ENCODE data around the gene COMMD10. TPM values are rescaled to one million over a fixed set of nuclear protein-coding genes. Genes with fewer than 3 reads are reported as not detected.

Gene COMMD10
- polyA plus RNA-seq (2013, experiment 1 of 2): 41.0 TPM
- 41.8 TPM for polyA plus RNA-seq (2013, experiment 2 of 2)

DNA sequence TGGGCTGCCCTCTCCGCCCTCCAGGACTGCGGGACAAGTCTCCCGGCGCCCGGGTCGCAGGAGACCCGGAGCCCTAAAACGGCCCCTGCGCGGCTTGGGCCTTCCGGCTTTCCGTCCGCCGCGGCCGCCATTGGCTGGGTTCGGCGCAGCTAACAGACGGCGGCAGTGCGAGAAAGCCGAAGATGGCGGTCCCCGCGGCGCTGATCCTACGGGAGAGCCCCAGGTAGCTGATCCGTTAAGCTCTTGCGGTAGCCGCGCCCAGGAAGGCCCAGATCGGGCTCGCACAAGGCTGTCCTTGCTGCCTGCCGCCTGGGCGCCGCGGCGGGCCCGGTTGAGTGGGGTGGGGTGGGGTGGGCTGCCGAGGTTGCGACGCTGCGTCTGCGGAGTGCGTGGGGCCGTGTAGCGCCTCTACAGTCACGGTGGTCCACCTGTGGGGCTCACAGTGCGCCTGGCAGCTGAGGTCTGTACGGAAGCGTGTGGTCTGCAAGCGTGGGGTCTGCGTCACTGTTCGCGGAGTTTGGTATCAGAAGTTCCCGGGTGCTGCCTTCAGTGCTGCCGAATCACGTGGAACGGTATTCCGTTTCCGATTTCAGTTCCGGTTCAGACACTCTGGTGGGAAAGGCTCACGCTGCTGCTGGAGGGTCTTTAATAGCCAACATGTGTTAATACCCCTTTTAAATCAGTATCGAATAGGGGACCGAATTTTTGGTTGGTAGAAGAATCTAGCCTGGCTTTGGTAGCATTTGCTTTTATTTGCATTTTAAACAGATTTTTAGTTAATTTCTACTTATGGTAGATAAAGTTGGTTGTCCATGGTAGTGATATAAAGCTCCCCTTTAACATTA lies at the start of gene COMMD10:
TSS of gene COMMD10 (plus strand) at position 155 of the 845 bp plus-strand sequence.
- Histone ChIP-seq H3K9me3 (ENCODE audit: control insufficient read depth, low read length) (no peaks in the 10 kb centered on the region), H3K4me3 (ENCODE audit: extremely low read depth, insufficient read depth, low read length, poor library complexity, severe bottlenecking) (peak within 1 kb of the TSS; percentile 59), H3K4me1 (ENCODE audit: control insufficient read depth, insufficient read depth, low read length, poor library complexity, severe bottlenecking) (no peaks in the 10 kb centered on the region), H3K36me3 (ENCODE audit: control insufficient read depth, insufficient read depth, low read length) (peaks cover 6% of the 10 kb centered on the region), H3K27ac (ENCODE audit: low read depth, low read length, severe bottlenecking) (peak within 1 kb of the TSS; percentile 74)
- WGBS, 2 experiments (ENCODE audit: insufficient coverage in 2 of 2): 0% methylated on average over 49 of the region's 65 CpGs

DNA sequence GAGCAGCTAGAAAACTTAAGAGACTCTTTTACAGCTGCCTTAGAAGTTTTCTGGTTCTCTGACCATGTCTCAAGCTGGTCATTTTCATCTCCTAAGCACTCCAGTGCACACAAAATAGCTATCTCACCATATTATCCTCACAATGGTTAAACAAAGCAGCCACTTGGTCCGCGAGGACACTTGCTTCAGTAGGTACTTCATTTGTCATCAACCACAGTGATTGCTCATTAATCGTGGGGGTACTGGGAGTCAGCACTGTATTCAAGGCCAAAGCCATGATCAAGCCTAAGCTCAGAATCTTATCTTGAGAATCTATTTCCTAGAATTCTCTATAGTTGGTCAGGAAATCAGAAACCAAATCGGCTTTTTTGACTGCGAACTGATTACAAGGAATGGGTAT lies 49.7 kb upstream of the COMMD10 start:
- no peaks in the 10 kb centered on the region for H3K9me3 ChIP-seq (ENCODE audit: control insufficient read depth, low read length)
- WGBS, 2 experiments (ENCODE audit: insufficient coverage in 2 of 2): 83 to 95% methylated on average over 5 of the region's 5 CpGs
- H3K4me1 ChIP-seq (ENCODE audit: control insufficient read depth, insufficient read depth, low read length, poor library complexity, severe bottlenecking): no peaks in the 10 kb centered on the region
- H3K4me3 ChIP-seq (ENCODE audit: extremely low read depth, insufficient read depth, low read length, poor library complexity, severe bottlenecking): no peak overlapping the region
- no peak overlapping the region for H3K27ac ChIP-seq (ENCODE audit: low read depth, low read length, severe bottlenecking)
- no peaks in the 10 kb centered on the region for H3K36me3 ChIP-seq (ENCODE audit: control insufficient read depth, insufficient read depth, low read length)

DNA sequence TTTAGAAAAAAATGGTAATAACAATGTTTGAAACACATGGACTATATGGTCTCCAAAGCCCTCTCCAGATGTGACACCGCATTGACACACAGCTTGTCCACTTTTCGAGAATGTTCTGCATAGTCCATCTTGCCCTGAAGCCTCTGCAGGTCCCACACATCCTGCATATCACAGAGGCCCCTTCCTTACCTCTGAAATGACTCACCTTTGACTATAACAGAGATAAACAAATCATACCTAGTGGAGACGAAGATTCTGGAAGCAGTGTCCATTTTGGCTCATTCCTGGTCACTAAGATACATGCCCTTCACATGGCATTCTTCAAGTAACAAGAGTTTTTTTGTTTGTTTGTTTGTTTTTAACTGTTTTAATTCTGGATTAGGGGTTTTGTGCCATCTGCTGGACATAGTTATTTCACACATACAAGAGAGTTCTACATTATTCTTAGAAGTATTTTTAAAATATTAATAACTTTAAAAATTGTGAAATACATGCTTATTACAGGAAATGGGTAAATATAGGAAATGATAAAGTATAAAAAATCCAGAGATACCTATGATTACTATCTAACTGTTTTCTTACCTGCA lies 47.5 kb upstream of the COMMD10 start:
- no peaks in the 10 kb centered on the region for H3K36me3 ChIP-seq (ENCODE audit: control insufficient read depth, insufficient read depth, low read length)
- H3K4me1 ChIP-seq (ENCODE audit: control insufficient read depth, insufficient read depth, low read length, poor library complexity, severe bottlenecking): no peaks in the 10 kb centered on the region
- no peak overlapping the region for H3K4me3 ChIP-seq (ENCODE audit: extremely low read depth, insufficient read depth, low read length, poor library complexity, severe bottlenecking)
- no peaks in the 10 kb centered on the region for H3K9me3 ChIP-seq (ENCODE audit: control insufficient read depth, low read length)
- 83 to 96% methylated on average over 1 to 2 of the region's 3 CpGs for WGBS, 2 experiments (ENCODE audit: insufficient coverage in 2 of 2)
- H3K27ac ChIP-seq (ENCODE audit: low read depth, low read length, severe bottlenecking): no peak overlapping the region

DNA sequence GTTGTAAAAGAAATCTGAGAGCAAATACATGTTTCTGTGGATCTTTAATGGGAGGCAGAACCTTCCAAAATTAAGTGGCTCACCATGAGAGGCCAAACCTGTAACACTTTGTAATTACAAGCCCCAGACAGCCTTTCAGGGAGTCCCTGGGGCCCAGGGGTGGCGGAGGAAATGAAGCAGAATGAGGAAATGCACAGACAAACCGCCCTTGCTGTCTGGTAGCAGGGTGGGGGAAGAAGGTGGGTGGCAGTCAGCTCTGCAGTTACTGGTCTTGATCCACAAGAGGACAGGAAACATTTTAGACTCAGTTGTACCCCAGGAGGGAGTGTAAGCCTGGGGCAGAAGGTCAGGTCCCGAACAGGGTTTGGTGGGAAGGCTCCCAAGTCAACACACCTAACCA lies 46.0 kb upstream of the COMMD10 start:
- no peaks in the 10 kb centered on the region for H3K36me3 ChIP-seq (ENCODE audit: control insufficient read depth, insufficient read depth, low read length)
- H3K4me3 ChIP-seq (ENCODE audit: extremely low read depth, insufficient read depth, low read length, poor library complexity, severe bottlenecking): no peak overlapping the region
- WGBS, 2 experiments (ENCODE audit: insufficient coverage in 2 of 2): 57 to 92% methylated on average over 1 to 3 of the region's 3 CpGs
- no peaks in the 10 kb centered on the region for H3K4me1 ChIP-seq (ENCODE audit: control insufficient read depth, insufficient read depth, low read length, poor library complexity, severe bottlenecking)
- H3K9me3 ChIP-seq (ENCODE audit: control insufficient read depth, low read length): no peaks in the 10 kb centered on the region
- no peak overlapping the region for H3K27ac ChIP-seq (ENCODE audit: low read depth, low read length, severe bottlenecking)

DNA sequence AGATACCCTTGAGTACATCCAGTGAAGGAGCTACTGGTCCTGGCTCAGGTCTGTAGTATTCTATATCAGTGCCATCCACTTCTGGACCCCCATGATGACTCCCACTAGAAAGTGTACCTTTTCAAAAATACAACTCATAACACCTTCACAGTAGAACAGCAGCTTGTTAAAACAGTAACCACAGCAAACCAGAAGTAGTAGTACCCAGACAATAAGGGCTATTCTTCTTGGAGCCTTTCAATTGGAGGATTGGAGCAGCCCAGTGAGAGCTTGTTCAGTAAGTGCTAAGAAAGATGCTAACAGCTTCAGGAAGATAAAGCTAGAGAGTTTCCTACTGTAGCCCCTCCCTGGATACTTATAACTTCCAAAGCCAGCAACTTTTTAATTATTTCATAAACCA lies 42.5 kb upstream of the COMMD10 start:
- H3K27ac ChIP-seq (ENCODE audit: low read depth, low read length, severe bottlenecking): no peak overlapping the region
- no peak overlapping the region for H3K4me3 ChIP-seq (ENCODE audit: extremely low read depth, insufficient read depth, low read length, poor library complexity, severe bottlenecking)
- H3K9me3 ChIP-seq (ENCODE audit: control insufficient read depth, low read length): no peaks in the 10 kb centered on the region
- H3K4me1 ChIP-seq (ENCODE audit: control insufficient read depth, insufficient read depth, low read length, poor library complexity, severe bottlenecking): no peaks in the 10 kb centered on the region
- H3K36me3 ChIP-seq (ENCODE audit: control insufficient read depth, insufficient read depth, low read length): no peaks in the 10 kb centered on the region

DNA sequence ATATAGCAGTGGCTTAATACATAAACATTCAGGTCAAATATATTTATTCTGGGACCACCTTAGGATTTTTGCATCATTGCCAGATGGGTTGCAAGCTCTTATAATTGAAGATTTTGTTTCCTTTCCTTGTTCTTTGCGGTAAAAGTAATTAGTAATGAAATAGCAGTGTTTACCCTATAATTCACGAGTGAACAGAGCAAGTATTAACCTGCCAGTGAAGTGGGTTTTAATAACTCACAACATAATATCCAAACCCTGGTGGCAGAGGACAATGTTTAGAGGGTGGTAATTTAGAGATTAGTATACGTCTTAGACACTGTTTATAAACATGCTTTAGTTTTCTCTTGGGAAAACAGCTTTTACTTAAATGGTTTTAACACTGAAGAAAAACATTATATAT lies 40.8 kb upstream of the COMMD10 start:
- no peak overlapping the region for H3K4me3 ChIP-seq (ENCODE audit: extremely low read depth, insufficient read depth, low read length, poor library complexity, severe bottlenecking)
- H3K9me3 ChIP-seq (ENCODE audit: control insufficient read depth, low read length): no peaks in the 10 kb centered on the region
- H3K36me3 ChIP-seq (ENCODE audit: control insufficient read depth, insufficient read depth, low read length): no peaks in the 10 kb centered on the region
- no peak overlapping the region for H3K27ac ChIP-seq (ENCODE audit: low read depth, low read length, severe bottlenecking)
- 100% methylated on average over 1 of the region's 3 CpGs; no CpG with 5 or more reads in 1 of the 2 experiments for WGBS, 2 experiments (ENCODE audit: insufficient coverage in 2 of 2)
- no peaks in the 10 kb centered on the region for H3K4me1 ChIP-seq (ENCODE audit: control insufficient read depth, insufficient read depth, low read length, poor library complexity, severe bottlenecking)

DNA sequence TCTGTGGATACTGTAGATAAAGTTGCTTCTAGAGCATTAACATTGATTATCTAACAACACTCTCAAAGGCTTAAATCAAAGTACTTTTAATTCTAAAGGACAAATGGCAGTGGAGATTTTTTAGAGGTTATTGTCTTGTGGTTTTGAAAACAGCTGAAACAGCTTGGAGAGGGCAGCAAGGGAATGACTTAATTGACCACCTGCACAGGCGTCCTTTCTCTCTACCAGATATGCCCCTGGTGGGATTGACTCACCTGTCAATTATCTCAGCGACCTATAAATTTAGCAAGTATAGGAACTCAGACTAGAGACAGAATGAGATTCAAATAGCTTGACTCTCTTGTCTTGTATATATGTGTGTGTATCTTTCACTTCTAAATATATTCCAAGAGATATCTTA lies 39.0 kb upstream of the COMMD10 start:
- no peak overlapping the region for H3K27ac ChIP-seq (ENCODE audit: low read depth, low read length, severe bottlenecking)
- H3K4me3 ChIP-seq (ENCODE audit: extremely low read depth, insufficient read depth, low read length, poor library complexity, severe bottlenecking): no peak overlapping the region
- no peaks in the 10 kb centered on the region for H3K4me1 ChIP-seq (ENCODE audit: control insufficient read depth, insufficient read depth, low read length, poor library complexity, severe bottlenecking)
- H3K9me3 ChIP-seq (ENCODE audit: control insufficient read depth, low read length): no peaks in the 10 kb centered on the region
- no CpG with 5 or more reads among the region's 2 CpGs for WGBS, 2 experiments (ENCODE audit: insufficient coverage in 2 of 2)
- H3K36me3 ChIP-seq (ENCODE audit: control insufficient read depth, insufficient read depth, low read length): no peaks in the 10 kb centered on the region

DNA sequence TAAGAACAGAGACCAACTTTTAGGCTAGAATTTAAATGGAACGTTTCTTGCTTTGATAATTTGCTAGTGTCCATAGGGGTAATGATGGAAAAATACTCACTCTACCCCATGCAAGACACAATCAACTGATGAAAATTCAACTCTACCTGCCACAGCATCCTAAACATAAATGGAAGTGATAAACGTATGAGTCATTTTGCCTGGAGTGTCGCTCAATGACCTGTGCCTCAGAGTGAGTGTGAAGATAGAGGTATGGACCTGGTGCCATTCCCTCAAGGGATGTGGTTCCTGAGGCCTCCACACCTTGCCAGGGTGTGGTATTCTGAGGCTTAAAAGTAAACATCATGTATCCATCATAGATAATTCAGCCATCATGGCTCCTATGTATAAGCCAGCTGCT lies 38.6 kb upstream of the COMMD10 start:
- WGBS, 2 experiments (ENCODE audit: insufficient coverage in 2 of 2): no CpG with 5 or more reads among the region's 3 CpGs
- H3K4me3 ChIP-seq (ENCODE audit: extremely low read depth, insufficient read depth, low read length, poor library complexity, severe bottlenecking): no peak overlapping the region
- H3K27ac ChIP-seq (ENCODE audit: low read depth, low read length, severe bottlenecking): no peak overlapping the region
- H3K9me3 ChIP-seq (ENCODE audit: control insufficient read depth, low read length): no peaks in the 10 kb centered on the region
- no peaks in the 10 kb centered on the region for H3K36me3 ChIP-seq (ENCODE audit: control insufficient read depth, insufficient read depth, low read length)
- H3K4me1 ChIP-seq (ENCODE audit: control insufficient read depth, insufficient read depth, low read length, poor library complexity, severe bottlenecking): no peaks in the 10 kb centered on the region

DNA sequence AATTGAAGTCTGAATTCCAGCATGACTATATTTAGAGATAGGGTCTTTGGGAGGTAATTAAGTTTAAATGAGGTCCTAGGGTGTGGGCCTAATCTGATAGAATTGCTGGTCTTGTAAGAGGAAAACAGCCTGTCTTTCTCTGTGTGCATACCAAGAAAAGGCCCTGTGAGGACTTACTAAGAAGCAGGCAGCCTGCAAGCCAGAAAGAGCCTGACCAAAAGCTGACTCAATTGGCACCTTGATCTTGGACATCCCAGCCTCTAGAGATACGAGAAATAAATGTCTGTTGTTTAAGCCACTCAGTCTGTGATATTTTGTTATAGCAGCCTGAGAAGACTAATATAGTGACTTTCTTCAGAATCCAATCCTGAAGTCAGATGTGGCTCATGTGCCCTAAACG lies 38.0 kb upstream of the COMMD10 start:
- WGBS, 2 experiments (ENCODE audit: insufficient coverage in 2 of 2): 100% methylated on average over 1 of the region's 2 CpGs; no CpG with 5 or more reads in 1 of the 2 experiments
- Histone ChIP-seq H3K27ac (ENCODE audit: low read depth, low read length, severe bottlenecking) (no peak overlapping the region), H3K36me3 (ENCODE audit: control insufficient read depth, insufficient read depth, low read length) (no peaks in the 10 kb centered on the region), H3K9me3 (ENCODE audit: control insufficient read depth, low read length) (no peaks in the 10 kb centered on the region), H3K4me3 (ENCODE audit: extremely low read depth, insufficient read depth, low read length, poor library complexity, severe bottlenecking) (no peak overlapping the region), H3K4me1 (ENCODE audit: control insufficient read depth, insufficient read depth, low read length, poor library complexity, severe bottlenecking) (no peaks in the 10 kb centered on the region)

DNA sequence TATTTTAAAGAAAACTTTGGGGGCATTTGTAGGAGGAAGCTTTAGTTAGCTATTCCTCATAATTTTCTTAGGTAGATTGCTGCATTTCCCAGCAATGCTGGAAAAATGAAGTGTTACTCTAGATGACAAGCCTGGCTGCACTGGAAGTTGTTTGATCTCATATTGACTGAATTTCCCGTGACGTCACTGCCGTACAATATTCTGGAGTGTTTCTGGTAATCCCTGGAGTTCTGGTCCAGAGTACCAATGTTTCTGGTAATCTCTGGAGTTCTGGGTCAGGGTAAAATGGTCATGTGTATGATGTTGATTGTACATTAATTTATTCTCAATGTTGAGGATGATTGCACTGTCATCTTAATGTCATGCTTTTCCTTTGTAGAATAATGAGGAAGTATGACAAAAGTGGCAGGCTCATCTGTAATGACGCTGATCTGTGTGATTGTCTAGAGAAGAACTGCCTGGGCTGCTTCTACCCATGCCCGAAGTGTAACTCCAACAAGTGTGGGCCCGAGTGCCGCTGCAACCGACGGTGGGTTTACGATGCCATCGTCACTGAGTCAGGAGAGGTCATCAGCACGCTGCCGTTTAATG lies 26.4 kb upstream of the COMMD10 start:
- Histone ChIP-seq H3K4me1 (ENCODE audit: control insufficient read depth, insufficient read depth, low read length, poor library complexity, severe bottlenecking) (no peaks in the 10 kb centered on the region), H3K36me3 (ENCODE audit: control insufficient read depth, insufficient read depth, low read length) (no peaks in the 10 kb centered on the region), H3K27ac (ENCODE audit: low read depth, low read length, severe bottlenecking) (no peak overlapping the region), H3K9me3 (ENCODE audit: control insufficient read depth, low read length) (no peaks in the 10 kb centered on the region), H3K4me3 (ENCODE audit: extremely low read depth, insufficient read depth, low read length, poor library complexity, severe bottlenecking) (no peak overlapping the region)
- WGBS, 2 experiments (ENCODE audit: insufficient coverage in 2 of 2): 93 to 94% methylated on average over 9 to 12 of the region's 13 CpGs

DNA sequence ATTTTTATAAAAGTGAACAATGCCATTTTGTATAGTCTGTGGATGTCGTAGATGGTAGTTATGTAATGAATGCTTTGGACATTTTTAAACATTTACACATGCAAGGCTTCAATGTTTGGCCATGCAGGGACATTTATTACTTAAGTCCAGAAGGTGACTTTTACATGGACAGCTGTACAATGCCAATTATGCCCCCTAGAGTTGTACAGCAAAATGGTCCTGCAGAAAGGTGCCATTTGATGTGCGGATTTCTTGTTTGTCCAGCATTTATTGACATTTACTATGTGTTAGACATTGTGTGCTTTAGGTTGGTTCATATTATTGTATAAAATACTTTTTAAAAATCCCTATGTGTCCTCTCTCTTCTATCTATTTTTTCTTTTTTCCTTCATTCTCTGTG lies 22.5 kb upstream of the COMMD10 start:
- Histone ChIP-seq H3K4me1 (ENCODE audit: control insufficient read depth, insufficient read depth, low read length, poor library complexity, severe bottlenecking) (no peaks in the 10 kb centered on the region), H3K4me3 (ENCODE audit: extremely low read depth, insufficient read depth, low read length, poor library complexity, severe bottlenecking) (no peak overlapping the region), H3K9me3 (ENCODE audit: control insufficient read depth, low read length) (no peaks in the 10 kb centered on the region), H3K36me3 (ENCODE audit: control insufficient read depth, insufficient read depth, low read length) (no peaks in the 10 kb centered on the region), H3K27ac (ENCODE audit: low read depth, low read length, severe bottlenecking) (no peak overlapping the region)
- no CpG with 5 or more reads among the region's 2 CpGs for WGBS, 2 experiments (ENCODE audit: insufficient coverage in 2 of 2)
